ENCODE data around the gene CAB39. TPM values are rescaled to one million over a fixed set of nuclear protein-coding genes. Genes with fewer than 3 reads are reported as not detected.
A peak's percentile ranks its signal among the peaks of the same experiment; 100 is the strongest.

The CAB39 gene
- total and polyA plus RNA-seq, 8 donors: 9.9 to 41.6 (median 21.0) TPM

DNA sequence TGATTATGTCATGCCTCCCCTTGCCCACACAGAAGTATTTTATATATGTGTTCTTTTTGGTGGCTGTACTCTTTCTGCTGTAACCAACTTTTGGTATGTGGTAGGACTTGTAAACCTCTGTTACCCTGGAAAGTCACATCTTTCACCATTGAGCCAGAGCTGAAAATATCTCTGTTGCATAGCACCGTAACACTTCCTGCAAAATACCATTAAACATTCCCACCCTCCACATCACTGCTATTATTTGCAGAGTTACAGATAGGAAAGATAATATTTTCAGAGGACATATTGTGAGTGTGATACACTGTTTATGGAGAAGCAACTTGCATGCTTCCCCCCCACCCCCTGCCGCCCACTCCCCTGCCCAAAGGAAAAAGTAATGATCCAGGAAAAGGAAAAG, 44.8 kb downstream of the CAB39 start:
- Histone ChIP-seq H3K36me3 (peaks cover 0 to 6% (median 0%) of the 10 kb centered on the region in 3 donors), H3K4me1 (peaks cover 0 to 18% (median 4%) of the 10 kb centered on the region in 3 donors), H3K27me3 (no peaks in the 10 kb centered on the region), H3K4me3 (no peak overlapping the region), H3K9me3 (no peaks in the 10 kb centered on the region), H3K27ac (peak overlapping the region in 1 of 4 donors; percentile 5)
- TF ChIP-seq, protein P1, sequence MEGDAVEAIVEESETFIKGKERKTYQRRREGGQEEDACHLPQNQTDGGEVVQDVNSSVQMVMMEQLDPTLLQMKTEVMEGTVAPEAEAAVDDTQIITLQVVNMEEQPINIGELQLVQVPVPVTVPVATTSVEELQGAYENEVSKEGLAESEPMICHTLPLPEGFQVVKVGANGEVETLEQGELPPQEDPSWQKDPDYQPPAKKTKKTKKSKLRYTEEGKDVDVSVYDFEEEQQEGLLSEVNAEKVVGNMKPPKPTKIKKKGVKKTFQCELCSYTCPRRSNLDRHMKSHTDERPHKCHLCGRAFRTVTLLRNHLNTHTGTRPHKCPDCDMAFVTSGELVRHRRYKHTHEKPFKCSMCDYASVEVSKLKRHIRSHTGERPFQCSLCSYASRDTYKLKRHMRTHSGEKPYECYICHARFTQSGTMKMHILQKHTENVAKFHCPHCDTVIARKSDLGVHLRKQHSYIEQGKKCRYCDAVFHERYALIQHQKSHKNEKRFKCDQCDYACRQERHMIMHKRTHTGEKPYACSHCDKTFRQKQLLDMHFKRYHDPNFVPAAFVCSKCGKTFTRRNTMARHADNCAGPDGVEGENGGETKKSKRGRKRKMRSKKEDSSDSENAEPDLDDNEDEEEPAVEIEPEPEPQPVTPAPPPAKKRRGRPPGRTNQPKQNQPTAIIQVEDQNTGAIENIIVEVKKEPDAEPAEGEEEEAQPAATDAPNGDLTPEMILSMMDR (IDR thresholded peaks at IDR 0.05): no peak
- WGBS, 2 donors: 82 to 86% methylated on average over 2 of the region's 2 CpGs
- no peak for FAIRE-seq
- ATAC-seq: peak in 3 of 4 donors; percentile 19 to 43 (median 33)
- DNase-seq: no peak
- intact Hi-C loops (cut with DNase I): no loop called here

DNA sequence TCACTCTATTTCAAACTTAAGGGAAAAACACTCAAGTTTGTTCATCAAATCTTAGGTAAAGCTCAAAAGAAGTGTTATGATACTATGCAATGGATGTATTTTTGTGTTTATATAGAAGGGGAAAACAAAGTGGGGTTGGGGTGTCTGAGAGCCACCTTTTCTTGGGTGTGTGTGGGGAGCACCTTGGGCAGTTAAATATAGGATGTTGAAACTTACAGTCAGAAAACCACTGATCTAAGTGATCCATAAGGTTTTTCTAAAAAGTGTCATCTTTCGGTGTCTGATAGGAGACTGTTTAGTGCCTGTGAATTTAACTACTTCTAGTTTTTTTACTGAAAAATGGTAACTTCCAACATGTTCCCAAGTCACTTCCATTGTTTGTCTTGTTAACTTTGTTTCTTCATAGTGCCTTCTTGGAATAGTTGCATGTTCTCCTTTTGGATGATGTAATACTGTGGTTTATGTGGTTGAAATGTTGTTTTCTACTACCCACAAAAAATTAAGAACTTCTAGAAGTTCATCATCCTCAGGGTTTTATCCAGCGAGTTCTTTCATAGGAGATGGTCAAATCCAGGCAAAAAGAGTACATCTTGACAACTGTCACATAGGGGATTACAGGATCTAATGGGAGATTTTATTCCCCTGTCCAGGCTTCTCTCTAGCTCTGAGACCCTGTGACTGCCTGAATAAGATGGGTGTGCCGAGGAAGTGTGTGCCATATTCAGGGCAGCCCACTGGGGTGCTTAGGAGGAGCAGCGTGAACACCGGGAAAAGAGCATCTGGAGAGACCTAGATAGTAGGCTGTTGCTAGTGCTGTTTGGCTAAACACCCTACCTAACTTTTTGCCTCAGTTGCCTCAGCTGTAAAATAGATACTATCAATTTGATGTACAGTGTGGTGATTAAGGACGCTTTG, 46.2 kb downstream of the CAB39 start:
- Histone ChIP-seq H3K4me1 (peaks cover 0 to 18% (median 4%) of the 10 kb centered on the region in 3 donors), H3K4me3 (no peak overlapping the region), H3K27ac (no peak overlapping the region), H3K9me3 (no peaks in the 10 kb centered on the region), H3K27me3 (no peaks in the 10 kb centered on the region), H3K36me3 (peaks cover 0 to 6% (median 0%) of the 10 kb centered on the region in 3 donors)
- FAIRE-seq (no peak), DNase-seq (no peak), ATAC-seq (peak in 2 of 4 donors; percentile 46 to 61)
- intact Hi-C loops (cut with DNase I): no loop called here
- TF ChIP-seq, protein P1 (IDR thresholded peaks at IDR 0.05): no peak
- WGBS, 2 donors: 78 to 81% methylated on average over 6 of the region's 6 CpGs

DNA sequence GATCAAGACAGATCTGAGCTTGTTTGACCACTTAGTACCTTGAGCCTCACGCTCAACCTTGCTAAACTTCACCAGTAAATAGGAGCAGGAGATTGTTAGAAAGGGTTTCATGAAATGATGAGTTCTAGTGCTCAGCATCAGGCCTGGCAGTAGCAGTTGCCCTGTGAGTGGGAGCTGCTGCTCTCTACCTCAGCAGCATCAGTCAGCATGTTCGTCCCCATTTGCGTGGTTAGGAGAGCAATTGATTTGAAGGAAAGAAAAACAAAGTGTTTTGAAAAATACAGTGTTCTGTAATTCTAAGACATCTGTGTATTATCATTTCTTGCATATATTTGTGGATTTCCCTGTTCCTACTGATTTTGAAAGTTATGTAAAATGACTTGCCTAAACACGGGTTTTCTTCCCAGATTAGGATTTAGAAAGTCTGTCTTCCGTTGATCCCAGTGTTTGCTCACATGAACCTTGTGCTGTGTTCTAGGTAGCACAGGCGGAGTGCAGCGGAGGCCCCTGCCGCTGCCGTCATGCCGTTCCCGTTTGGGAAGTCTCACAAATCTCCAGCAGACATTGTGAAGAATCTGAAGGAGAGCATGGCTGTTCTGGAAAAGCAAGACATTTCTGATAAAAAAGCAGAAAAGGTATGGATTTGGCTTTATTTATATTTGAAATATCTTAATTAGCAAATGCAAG, 47.0 kb downstream of the CAB39 start:
- Histone ChIP-seq H3K27ac (no peak overlapping the region), H3K4me1 (peaks cover 0 to 18% (median 4%) of the 10 kb centered on the region in 3 donors), H3K4me3 (no peak overlapping the region), H3K9me3 (no peaks in the 10 kb centered on the region), H3K36me3 (peaks cover 0 to 6% (median 0%) of the 10 kb centered on the region in 3 donors), H3K27me3 (no peaks in the 10 kb centered on the region)
- TF ChIP-seq, protein P1 (IDR thresholded peaks at IDR 0.05): no peak
- WGBS, 2 donors: 84 to 88% methylated on average over 11 of the region's 11 CpGs
- intact Hi-C loops (cut with DNase I): no loop called here
- FAIRE-seq (no peak), DNase-seq (no peak), ATAC-seq (peak in 1 of 4 donors; percentile 25)

DNA sequence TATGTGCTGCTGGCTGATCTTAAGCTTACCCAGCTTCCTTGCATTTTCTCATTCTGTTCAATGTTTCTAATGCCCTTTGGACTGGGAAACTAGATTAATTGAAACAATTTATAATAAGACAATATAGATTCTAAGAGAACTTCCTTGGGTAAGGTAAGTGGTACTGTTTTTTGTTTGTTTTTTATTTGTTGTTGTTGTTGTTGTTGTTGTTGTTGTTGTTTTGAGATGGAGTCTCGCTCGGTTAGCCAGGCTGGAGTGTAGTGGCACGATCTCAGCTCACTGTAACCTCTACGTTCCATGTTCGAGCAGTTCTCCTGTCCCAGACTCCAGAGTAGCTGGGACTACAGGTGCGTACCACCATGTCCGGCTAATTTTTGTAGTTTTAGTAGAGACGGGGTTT, 49.1 kb downstream of the CAB39 start:
- Histone ChIP-seq H3K27ac (no peak overlapping the region), H3K9me3 (no peaks in the 10 kb centered on the region), H3K27me3 (no peaks in the 10 kb centered on the region), H3K36me3 (peaks cover 0 to 6% (median 0%) of the 10 kb centered on the region in 3 donors), H3K4me1 (peaks cover 0 to 14% (median 5%) of the 10 kb centered on the region in 3 donors), H3K4me3 (no peak overlapping the region)
- WGBS, 2 donors: 98% methylated on average over 8 of the region's 8 CpGs
- FAIRE-seq (no peak), DNase-seq (no peak), ATAC-seq (no peak)
- intact Hi-C loops (cut with DNase I): no loop called here
- TF ChIP-seq, protein P1 (IDR thresholded peaks at IDR 0.05): no peak
